ACHN (cell line): ENCODE results near the gene ACIN1.

Source experiments
- DNase-seq: peaks from one replicate; pipeline ENCODE4 v3.0.0-alpha.2; 2015
- in situ Hi-C: cut with HindIII; loops from 2 replicates; pipeline ENCODE4 v1.10.0; 2017; ENCODE audit warnings: low sequenced_read_pairs, low pct_ligation_motif_present, low pct_unique_long_range_greater_than_20kb

Gene ACIN1

DNA sequence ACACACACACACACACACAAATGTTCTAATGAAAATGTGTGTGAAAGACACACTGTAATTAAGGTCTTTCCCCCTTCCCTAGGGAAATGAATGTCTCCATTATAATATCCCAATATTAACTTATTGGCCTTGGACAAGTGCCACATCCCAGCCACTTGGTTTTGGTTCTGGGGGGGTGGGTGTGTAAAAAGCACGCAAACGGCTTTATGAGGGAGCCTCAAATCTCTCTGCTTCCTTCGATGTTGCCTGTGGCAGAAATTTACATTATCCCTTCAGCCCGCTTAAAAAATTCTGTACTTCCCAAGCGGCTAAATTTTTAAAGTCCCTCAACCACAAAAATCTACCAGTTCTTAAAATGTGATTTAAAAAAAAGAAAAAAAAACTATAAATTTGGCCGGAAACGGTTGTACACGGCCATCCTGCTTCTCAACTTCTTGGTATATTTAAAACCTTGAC lies 85.4 kb downstream of the ACIN1 start:
- in situ Hi-C loops = no loop called here
- no peak for DNase-seq

DNA sequence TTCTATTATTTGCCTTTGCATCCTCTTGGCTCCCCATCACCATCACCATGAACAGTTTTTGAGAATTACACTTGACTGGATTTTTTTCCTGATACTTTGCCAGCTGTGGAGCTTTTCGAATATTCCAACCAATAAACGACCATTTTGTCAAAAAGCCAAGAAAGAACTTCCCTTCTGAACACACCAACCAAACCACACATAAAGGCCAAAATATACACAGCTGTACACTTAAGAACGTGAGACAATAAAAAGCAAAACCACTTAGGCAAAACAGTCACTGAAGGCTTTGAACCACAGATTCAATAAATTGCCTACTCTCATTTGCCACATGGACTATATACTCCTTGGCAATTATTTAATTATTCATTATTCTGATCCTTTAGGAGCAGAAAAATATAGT lies 86.1 kb downstream of the ACIN1 start:
- DNase-seq = no peak
- in situ Hi-C loops = no loop called here
